RWPE1 (cell line): Measurements from ENCODE around the gene GLRX3.

Source experiments
- CTCF ChIA-PET: fragments of 350-600 bp; sonication (Branson Sonifier 250); formaldehyde crosslinking; extraction: SDS; loops from one replicate; lab custom pipeline; 2021; lab: Yijun Ruan, JAX
- POLR2A ChIA-PET: fragments of 400-600 bp; formaldehyde crosslinking; extraction: SDS; loops from one replicate; lab custom pipeline; 2020; ENCODE audit warnings: antibody characterized with exemption; ENCODE audit not compliant: low non-redundant PET; lab: Yijun Ruan, JAX
- DNase-seq: peaks from one replicate; pipeline ENCODE4 v3.0.0; 2012; ENCODE audit warnings: low spot score
- H3K27ac ChIP-seq: fragments of 450-650 bp; 2 replicates; pipeline ENCODE4 v1.5.1; 2017
- TF ChIP-seq, protein P1 (sequence below): fragments of 450-650 bp; conservative IDR thresholded peaks from 2 replicates; pipeline ENCODE4 v1.5.1; 2017; ENCODE audit warnings: low read depth, mild to moderate bottlenecking

GLRX3 gene

GRCh38 chr10:130169136-130169859 is 33.1 kb downstream of the GLRX3 start:
- ChIA-PET POLR2A (no interaction called here), CTCF (no interaction called here)
- TF ChIP-seq, protein P1, sequence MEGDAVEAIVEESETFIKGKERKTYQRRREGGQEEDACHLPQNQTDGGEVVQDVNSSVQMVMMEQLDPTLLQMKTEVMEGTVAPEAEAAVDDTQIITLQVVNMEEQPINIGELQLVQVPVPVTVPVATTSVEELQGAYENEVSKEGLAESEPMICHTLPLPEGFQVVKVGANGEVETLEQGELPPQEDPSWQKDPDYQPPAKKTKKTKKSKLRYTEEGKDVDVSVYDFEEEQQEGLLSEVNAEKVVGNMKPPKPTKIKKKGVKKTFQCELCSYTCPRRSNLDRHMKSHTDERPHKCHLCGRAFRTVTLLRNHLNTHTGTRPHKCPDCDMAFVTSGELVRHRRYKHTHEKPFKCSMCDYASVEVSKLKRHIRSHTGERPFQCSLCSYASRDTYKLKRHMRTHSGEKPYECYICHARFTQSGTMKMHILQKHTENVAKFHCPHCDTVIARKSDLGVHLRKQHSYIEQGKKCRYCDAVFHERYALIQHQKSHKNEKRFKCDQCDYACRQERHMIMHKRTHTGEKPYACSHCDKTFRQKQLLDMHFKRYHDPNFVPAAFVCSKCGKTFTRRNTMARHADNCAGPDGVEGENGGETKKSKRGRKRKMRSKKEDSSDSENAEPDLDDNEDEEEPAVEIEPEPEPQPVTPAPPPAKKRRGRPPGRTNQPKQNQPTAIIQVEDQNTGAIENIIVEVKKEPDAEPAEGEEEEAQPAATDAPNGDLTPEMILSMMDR, result no peak
- DNase-seq, result no peak
- no peak overlapping the region for H3K27ac ChIP-seq

GRCh38 chr10:130171196-130171595 is 35.0 kb downstream of the GLRX3 start:
- TF ChIP-seq, protein P1, result no peak
- CTCF ChIA-PET, result no interaction called here
- no peak for DNase-seq
- POLR2A ChIA-PET, result no interaction called here
- H3K27ac ChIP-seq, result no peak overlapping the region

DNA sequence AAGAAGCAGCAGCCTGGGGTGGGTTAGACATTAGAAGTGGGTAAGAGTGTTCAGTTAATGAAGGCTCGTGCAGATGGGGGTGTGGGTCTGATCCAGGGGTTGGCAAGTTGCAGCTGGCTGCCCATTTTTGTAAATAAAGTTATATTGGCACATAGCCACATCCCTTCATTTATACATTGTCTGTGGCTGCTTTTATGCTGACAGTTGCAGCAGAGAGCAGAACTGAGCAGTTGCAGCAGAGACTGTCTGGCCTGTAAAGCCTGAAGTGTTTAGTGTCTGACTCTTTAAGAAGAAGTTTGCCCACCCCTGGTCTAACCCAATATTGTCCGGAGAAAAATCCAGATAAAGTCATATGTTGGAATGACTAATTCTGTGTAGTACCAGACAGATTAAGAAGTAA is 38.1 kb downstream of the GLRX3 start:
- H3K27ac ChIP-seq, result no peak overlapping the region
- ChIA-PET POLR2A (no interaction called here), CTCF (no interaction called here)
- DNase-seq, result no peak
- TF ChIP-seq, protein P1, result no peak

DNA sequence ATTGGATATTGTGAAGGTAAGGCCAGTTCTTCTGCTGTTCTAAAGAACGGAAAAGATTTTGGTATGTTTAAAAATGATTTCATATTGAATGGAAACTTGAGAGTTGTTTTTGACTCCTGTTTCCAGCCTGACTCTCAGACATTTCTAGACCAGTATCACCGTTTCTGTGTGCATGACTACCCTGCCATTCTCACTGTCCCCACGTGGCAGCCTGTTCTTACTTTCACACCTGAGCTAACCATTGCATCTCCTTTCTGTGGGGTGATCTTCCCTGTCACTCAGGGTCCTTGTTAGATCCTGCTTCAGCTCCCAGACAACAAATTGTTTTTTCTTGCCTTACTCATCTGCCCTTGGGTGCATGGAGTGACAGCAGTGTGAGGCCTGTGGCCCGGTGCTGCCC is 38.9 kb downstream of the GLRX3 start:
- DNase-seq, result no peak
- H3K27ac ChIP-seq, result no peak overlapping the region
- ChIA-PET CTCF (no interaction called here), POLR2A (no interaction called here)
- TF ChIP-seq, protein P1, result no peak

DNA sequence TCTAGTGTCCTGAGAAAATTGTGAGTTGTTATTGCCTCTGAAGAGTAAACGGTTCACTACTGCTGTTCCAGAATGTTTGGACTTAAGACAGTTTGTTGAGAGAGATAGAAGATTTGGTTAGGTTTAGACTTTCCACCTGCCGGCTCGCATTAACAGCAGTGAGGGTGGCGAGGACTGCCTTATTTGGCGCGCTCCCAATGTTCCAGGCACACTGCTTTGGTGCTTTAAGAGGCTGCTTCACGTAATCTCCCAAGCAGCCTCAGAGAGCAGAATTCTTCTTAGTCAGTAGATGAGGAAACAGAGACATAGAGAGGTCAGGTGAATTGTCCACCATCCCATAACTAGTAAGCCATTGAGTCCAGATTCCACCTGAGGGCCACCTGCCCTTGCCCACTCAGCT is 41.1 kb downstream of the GLRX3 start:
- ChIA-PET CTCF (interaction anchor here (0.6 kb wide), 1 partner anchor 350 kb away, joined by 3 read pairs; no protein-coding TSS in a partner anchor), POLR2A (no interaction called here)
- no peak for DNase-seq
- no peak overlapping the region for H3K27ac ChIP-seq
- TF ChIP-seq, protein P1, result no peak

- ChIA-PET CTCF (interaction anchor here (0.8 to 1.4 kb wide), 4 partner anchors 9 to 52 kb away, joined by 3 to 7 read pairs (median 4); no protein-coding TSS in a partner anchor), POLR2A (interaction anchor here (0.7 kb wide), 1 partner anchor 70 kb away, joined by 7 read pairs; no protein-coding TSS in a partner anchor)
- H3K27ac ChIP-seq, result no peak overlapping the region
- peak; percentile 37 for DNase-seq
- TF ChIP-seq, protein P1, result peak; percentile 25; the same call in 1 of the 2 replicates
These were observed 43.4 kb downstream of the GLRX3 start for GRCh38 chr10:130179640-130180039.
